ENCODE measurements around the gene KLHL21. TPM values are rescaled to one million over a fixed set of nuclear protein-coding genes. Genes with fewer than 3 reads are reported as not detected.

KLHL21 gene
- total RNA-seq, 1 donor from 2014 or later: 15.9 TPM

GRCh38 chr1:6635161-6635909, 32.7 kb upstream of the KLHL21 start:
- Mint-ChIP-seq H3K9me3 (no peaks in the 10 kb centered on the region), H3K36me3 (ENCODE audit: low read depth) (peaks cover 76% of the 10 kb centered on the region), H3K4me3 (no peak overlapping the region), H3K27ac (no peak overlapping the region), H3K27me3 (no peaks in the 10 kb centered on the region), H3K4me1 (no peaks in the 10 kb centered on the region)
- intact Hi-C loops (cut with micrococcal nuclease): no loop called here
- no peak for ATAC-seq (ENCODE audit: low read depth)
- no peak for DNase-seq
- TF ChIP-seq, protein P1, sequence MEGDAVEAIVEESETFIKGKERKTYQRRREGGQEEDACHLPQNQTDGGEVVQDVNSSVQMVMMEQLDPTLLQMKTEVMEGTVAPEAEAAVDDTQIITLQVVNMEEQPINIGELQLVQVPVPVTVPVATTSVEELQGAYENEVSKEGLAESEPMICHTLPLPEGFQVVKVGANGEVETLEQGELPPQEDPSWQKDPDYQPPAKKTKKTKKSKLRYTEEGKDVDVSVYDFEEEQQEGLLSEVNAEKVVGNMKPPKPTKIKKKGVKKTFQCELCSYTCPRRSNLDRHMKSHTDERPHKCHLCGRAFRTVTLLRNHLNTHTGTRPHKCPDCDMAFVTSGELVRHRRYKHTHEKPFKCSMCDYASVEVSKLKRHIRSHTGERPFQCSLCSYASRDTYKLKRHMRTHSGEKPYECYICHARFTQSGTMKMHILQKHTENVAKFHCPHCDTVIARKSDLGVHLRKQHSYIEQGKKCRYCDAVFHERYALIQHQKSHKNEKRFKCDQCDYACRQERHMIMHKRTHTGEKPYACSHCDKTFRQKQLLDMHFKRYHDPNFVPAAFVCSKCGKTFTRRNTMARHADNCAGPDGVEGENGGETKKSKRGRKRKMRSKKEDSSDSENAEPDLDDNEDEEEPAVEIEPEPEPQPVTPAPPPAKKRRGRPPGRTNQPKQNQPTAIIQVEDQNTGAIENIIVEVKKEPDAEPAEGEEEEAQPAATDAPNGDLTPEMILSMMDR (IDR thresholded peaks at IDR 0.05): no peak
- CTCF ChIA-PET: interaction anchor here (1.0 to 1.3 kb wide), 2 partner anchors 55 to 149 kb away, joined by 3 to 4 read pairs; partner anchors contain the start of gene ZBTB48
- POLR2A ChIA-PET: no interaction called here

- ATAC-seq (ENCODE audit: low read depth): peak; percentile 71
- H3K9me3 Mint-ChIP-seq: no peaks in the 10 kb centered on the region
- H3K4me3 Mint-ChIP-seq: no peak overlapping the region
- no peaks in the 10 kb centered on the region for H3K4me1 Mint-ChIP-seq
- TF ChIP-seq, protein P1 (IDR thresholded peaks at IDR 0.05): no peak
- H3K27ac Mint-ChIP-seq: no peak overlapping the region
- H3K27me3 Mint-ChIP-seq: no peaks in the 10 kb centered on the region
- intact Hi-C loops (cut with micrococcal nuclease): no loop called here
- H3K36me3 Mint-ChIP-seq (ENCODE audit: low read depth): peaks cover 76% of the 10 kb centered on the region
- peak; percentile 32 for DNase-seq
- ChIA-PET CTCF (interaction anchor here (1.0 to 1.4 kb wide), 3 partner anchors 33 to 144 kb away, joined by 3 to 4 read pairs (median 4); partner anchors contain the start of gene ZBTB48), POLR2A (no interaction called here)
These were observed 31.8 kb upstream of the KLHL21 start for GRCh38 chr1:6634371-6635052.

GRCh38 chr1:6632588-6633514, 30.2 kb upstream of the KLHL21 start:
- DNase-seq (no peak), ATAC-seq (ENCODE audit: low read depth) (no peak)
- no peak overlapping the region for H3K4me3 Mint-ChIP-seq
- POLR2A ChIA-PET: interaction anchor here (0.6 kb wide), 1 partner anchor 14 kb away, joined by 5 read pairs; no protein-coding TSS in a partner anchor
- H3K9me3 Mint-ChIP-seq: no peaks in the 10 kb centered on the region
- H3K27ac Mint-ChIP-seq: no peak overlapping the region
- CTCF ChIA-PET: interaction anchor here (0.7 to 1.3 kb wide), 3 partner anchors 20 to 78 kb away, joined by 3 to 5 read pairs (median 3); partner anchors contain the start of genes NOL9 and TAS1R1
- no peaks in the 10 kb centered on the region for H3K27me3 Mint-ChIP-seq
- peaks cover 2% of the 10 kb centered on the region for H3K4me1 Mint-ChIP-seq
- H3K36me3 Mint-ChIP-seq (ENCODE audit: low read depth): peaks cover 72% of the 10 kb centered on the region
- intact Hi-C loops (cut with micrococcal nuclease): no loop called here
- TF ChIP-seq, protein P1 (IDR thresholded peaks at IDR 0.05): no peak

- Mint-ChIP-seq H3K27me3 (no peaks in the 10 kb centered on the region), H3K36me3 (ENCODE audit: low read depth) (peaks cover 59% of the 10 kb centered on the region), H3K27ac (no peak overlapping the region), H3K4me1 (peaks cover 20% of the 10 kb centered on the region), H3K9me3 (no peaks in the 10 kb centered on the region), H3K4me3 (no peak overlapping the region)
- TF ChIP-seq, protein P1 (IDR thresholded peaks at IDR 0.05): no peak
- no peak for DNase-seq
- no peak for ATAC-seq (ENCODE audit: low read depth)
- intact Hi-C loops (cut with micrococcal nuclease): no loop called here
- POLR2A ChIA-PET: no interaction called here
- CTCF ChIA-PET: no interaction called here
These were observed 28.4 kb upstream of the KLHL21 start for GRCh38 chr1:6631058-6631457.
